NCI-H146 treated with DMSO at 0.1 percent for 48 hours (cell line): ENCODE data around the gene PWWP2B.
A peak's percentile ranks its signal among the peaks of the same experiment; 100 is the strongest.

Source experiments
- DNase-seq: peaks from one replicate; lab custom pipeline; 2025; ENCODE audit not compliant: unreplicated experiment; lab: John Stamatoyannopoulos, UW

PWWP2B gene

GRCh38 chr10:132416566-132417256, 19.7 kb downstream of the PWWP2B start:
- DNase-seq: no peak

DNA sequence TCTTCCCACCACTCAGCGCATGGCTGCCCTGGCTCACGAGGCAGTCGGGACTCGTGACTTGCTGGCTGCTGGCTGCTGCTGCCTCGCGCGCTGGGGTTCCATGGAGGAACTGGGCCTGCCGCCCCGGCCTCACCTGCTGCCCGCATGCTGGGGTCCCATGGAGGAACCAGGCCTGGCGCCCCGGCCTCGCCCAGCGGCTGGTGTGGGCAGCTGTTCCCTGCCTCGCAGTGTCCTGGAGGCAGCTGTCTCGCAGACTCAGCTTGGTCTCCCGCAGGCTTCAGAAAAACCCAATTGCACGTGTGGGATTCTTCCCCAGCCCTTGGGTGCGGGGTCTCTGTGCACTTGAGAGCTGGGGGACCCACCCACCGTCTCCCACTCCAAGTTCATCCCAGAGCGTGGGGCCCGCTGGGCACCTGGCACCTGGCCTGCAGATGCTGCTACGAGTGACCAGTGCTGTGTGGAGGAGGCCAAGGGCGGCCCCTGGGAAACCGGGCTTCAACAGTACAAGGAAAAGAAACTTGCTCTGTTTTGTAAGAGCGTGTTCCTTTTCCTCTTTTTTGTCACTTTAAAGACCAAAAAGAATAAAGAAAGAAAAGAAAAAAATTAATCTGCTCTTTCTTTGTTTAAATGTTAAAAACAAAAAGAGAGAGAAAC, 20.4 kb downstream of the PWWP2B start:
- no peak for DNase-seq

GRCh38 chr10:132417957-132418441, 21.0 kb downstream of the PWWP2B start:
- no peak for DNase-seq

GRCh38 chr10:132418527-132419416, 21.8 kb downstream of the PWWP2B start:
- DNase-seq: peak; percentile 31

DNA sequence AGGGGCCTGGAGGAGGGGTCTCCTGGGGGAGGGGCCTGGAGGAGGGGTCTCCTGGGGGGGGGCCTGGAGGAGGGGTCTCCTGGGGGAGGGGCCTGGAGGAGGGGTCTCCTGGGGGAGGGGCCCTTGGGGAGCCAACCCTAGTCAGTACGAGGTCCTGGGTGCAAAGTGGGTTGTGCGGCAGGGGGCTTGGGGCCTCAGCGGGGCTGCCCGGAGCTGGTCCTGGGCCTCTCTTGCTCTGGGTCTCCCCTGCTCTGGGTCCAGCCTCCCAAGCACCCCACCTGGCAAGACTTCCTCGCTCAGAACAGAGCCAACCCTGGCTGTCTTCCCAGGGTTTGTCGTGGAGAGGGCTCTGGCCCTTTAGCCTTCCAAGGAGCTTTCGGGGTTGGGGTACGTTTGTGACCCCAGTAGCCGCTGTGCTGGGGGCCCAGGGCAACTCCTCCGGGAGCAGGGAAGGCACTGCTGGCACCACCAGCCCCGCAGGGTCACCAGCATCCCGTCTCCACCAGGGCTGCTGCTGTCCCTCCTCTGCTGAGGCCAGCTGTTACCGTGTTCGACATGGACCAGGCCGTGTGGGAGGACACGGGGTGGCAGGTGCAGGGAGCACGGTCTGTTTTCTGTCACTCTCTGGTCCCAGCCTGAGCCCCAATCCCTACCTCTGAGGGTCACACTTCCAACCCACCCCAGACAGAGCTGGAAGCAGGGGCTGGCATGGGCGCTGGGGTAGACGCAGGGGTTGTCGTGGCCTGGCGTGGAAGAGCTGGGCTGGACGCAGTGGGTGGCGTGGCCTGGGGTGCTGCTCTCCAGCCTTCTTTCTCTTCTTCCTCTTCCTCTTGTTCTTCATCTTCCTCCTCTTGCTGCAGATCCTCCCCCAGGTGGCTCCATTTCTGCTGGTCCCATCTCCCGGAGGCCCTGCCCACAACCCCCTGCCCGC, 22.8 kb downstream of the PWWP2B start:
- DNase-seq: no peak

DNA sequence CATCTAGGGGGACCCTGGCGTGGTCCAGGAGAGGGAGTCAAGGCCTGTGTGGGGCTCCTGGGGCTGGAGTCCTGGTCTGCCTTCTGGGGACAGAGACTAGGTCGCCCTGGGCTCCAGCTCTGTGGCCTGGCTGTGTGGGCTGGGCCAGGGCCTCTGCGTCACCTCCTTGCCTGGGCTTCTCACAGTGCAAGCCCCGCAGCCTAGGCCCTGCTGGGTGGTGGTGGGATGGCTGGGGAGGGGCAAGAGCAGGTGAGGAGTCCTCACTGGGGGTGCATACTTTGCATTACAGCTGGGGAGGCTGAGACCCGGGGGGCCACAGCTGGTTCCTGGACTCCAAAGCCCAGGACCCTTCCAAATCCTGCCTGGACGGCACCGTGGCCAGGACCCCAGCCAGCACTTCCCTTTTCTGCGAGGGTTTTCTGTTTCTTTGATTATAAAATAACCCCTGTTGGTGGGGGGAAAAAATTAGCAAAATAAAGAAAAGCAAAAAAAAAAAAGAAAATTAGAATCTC, 23.5 kb downstream of the PWWP2B start:
- DNase-seq: no peak

DNA sequence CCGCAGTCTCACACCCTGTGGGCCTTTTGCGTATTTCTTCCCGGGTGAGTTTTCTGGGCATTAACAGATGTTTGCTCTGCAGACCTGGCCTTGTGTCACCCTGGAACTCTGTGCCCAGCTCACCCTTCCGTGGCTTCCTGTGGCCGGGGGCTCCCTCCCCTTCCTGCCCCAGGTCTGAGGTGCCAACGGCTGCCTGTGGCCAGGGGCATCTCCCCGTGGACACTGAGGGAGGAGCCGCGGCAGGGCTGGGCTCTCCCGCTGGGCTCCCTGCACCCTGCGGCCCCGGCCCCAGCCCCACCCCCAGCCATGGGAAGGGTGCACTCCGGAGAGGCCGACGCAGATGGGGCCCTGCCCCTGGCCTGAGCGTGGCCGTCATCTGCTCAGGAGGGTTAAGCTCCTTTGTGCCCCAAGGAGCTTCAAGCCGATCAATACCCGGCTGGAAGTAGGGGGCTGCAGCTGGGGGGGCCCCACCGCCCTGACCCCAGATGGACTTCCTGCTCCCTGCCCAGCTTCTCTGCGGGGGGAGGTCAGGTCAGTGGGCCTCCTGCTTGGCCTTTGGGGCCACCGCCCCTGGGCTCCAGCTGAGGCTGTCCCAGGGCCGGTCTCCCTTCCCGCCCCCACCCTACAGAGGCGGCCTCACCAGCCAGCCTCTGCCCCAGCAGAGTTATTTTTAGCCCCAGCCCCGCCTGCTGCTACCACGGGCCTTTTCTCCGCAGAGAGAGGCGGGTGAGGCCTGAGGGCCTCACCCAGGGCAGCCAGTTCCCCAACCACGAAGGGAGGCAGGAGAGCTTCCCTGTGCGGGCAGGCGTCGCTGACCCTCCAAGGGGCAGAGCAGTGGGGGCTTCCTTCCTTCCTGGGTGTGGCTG, 24.2 kb downstream of the PWWP2B start:
- no peak for DNase-seq

- DNase-seq: peak; percentile 57
Measured at GRCh38 chr10:132421847-132422751, 25.1 kb downstream of the PWWP2B start.

DNA sequence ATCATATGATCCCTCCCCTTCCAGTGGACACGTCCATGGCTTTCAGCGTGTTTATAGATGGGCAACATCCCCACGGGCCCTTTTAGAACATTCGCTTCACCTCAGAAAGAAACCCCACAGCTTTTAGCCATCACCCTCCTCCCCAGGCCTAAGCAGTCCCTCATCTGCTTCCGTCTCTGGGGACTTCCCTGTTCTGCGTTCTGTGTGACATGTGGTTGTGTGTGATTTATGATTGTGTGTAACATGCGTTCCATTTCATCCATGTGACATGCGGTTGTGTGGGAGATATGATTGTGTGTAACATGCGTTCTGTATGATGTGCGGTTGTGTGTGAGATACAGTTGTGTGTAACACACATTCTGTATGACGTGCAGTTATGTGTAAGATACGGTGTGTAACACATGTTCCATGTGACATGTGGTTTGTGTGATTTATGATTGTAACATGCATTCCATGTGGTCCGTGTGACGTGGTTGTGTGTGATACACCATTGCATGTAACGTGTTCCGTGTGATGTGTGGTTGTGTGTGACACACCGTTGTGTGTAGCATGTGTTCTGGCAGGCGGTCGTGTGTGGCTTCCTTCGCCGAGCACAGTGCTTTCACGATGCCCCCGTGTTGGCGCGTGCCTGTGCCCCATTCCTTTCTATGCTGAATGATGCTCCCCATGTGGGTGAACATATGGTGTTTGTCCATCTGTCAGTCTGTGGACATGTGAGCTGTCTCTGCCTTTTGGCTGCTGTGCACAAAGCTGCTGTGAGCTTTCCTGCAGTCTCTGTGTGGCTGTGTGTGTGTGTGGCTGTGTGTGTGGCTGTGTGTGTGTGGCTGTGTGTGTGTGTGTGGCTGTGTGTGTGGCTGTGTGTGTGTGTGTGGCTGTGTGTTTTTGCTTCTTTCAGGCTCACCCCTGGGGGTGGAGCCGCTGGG, 26.2 kb downstream of the PWWP2B start:
- DNase-seq: no peak

DNA sequence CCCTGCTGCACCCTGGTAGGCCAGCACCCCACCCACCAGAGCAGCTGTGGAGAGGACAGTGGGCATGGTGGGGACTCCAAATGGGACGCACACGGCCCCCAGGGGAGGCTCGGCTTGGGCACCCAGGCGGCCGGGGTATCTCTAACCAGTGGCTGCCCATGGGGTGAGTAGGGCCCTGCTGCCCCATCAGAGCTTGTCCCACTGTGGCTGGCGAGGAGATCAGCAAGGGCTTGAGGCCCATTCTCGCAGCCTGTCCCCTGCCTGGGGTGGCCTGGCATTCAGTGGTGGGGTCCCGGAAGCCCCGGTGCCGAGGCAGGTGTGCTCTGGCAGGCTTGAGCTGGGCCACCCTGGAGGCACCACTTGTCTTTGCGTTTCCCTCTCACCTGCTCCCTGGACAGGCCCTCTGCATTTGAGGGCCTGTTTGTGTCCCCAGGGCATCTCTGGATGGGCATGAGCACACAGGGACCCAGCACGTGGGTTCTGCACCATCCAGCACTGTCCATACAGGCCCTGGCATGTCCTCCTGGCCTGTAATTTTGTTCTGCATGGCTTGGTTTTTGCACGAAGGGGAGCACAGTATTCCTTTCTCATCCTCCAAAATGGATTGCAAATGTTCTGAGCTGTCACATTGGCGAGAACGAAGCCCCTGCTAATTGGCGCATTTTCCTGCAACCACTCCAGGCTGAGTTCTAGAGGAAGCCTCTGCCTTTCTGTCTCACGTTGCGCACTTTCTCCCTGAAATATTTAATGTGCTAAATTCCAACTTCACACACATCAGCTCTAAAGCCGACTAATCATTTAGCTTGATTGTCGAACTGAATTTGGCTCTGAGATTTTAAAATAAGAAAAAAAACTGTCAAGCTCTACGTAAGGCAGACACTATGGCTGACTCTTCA, 27.2 kb downstream of the PWWP2B start:
- no peak for DNase-seq

GRCh38 chr10:132425029-132425756, 28.2 kb downstream of the PWWP2B start:
- no peak for DNase-seq

- DNase-seq: no peak
Measured at GRCh38 chr10:132425757-132426155, 28.8 kb downstream of the PWWP2B start.

DNA sequence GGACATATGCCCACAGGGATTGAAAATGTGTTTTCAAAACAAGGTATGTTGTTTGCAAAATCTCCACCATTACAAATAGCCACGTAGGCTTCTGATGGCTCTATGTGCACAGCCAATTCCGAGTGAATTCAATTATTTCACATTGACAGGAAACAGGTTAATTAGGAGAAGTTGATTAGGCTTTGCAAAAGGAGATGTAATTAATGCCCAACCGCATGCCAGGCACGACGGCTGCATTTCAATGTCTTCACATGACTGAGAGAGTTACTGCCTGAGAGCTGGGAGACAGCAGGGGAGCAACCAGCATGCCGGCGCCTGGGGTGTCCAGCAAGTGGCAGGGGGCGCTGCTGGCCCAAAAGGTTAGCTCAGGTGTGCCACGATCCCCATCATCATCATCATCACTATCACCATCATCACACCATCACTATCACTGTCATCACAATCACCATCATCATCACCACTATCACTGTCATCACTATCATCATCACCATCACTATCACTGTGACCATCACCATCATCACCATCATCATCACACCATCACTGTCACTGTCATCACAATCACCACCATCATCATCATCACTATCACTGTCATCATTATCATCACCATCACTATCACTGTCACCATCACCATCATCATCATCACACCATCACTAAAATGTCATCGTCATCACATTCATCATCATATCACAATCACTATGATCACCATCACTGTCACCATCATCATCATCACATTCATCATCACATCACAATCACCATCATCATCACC, 30.2 kb downstream of the PWWP2B start:
- no peak for DNase-seq

GRCh38 chr10:132427939-132428367, 31.0 kb downstream of the PWWP2B start:
- DNase-seq: no peak

DNA sequence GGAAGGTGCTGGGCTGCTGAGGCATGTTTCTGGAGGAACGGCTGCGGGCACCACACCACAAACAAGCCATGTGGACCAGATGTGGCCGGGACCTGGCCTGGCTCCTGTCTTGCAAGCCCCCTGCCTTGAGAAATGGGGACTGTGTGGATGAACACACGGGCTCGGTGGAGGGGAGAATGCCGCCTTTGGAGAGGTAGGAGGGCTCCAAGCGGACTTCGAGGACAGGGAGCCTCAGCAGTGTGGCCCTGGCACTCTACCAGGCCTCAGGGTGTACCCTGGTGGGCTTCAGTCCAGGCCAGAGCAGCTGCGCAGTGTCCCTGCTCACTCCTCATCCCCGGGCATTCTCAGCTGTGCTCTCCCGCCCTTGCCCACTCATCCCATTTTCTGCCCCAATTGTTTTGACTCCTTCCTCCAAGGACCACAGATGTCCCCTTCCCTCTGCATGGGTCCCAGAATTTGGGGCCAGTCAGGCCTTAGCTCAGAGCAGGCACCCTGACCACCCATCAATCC, 31.5 kb downstream of the PWWP2B start:
- no peak for DNase-seq
